GM23338 (cell line): ENCODE data around the gene PHOX2A.

Source experiments
- CREB1 ChIP-seq: fragments of 250-450 bp; sonication (Bioruptor Pico); IDR thresholded peaks from 2 replicates; pipeline ENCODE4 v1.5.0; 2020; ENCODE audit warnings: low read depth, mild to moderate bottlenecking, moderate library complexity
- CTCF ChIP-seq, 2 experiments: fragments of 200-600 bp in 1 of 2; sonication (generic) in 1 of 2; conservative IDR thresholded peaks; 2 replicates each; pipeline versions ENCODE4 v1.5.1 to v1.6.1; 2016 to 2017; ENCODE audit warnings: antibody characterized with exemption in 2 of 2, low read depth in 2 of 2, mild to moderate bottlenecking in 2 of 2, moderate library complexity in 1 of 2
- EZH2 ChIP-seq: fragments of 200-600 bp; sonication (generic); IDR thresholded peaks from one replicate; pipeline ENCODE4 v1.8.0; 2017; ENCODE audit warnings: antibody characterized with exemption, mild to moderate bottlenecking, low read depth; ENCODE audit not compliant: unreplicated experiment
- EZH2phosphoT487 ChIP-seq: fragments of 200-600 bp; sonication (generic); IDR thresholded peaks from one replicate; pipeline ENCODE4 v1.8.1; 2018; ENCODE audit warnings: antibody characterized with exemption; ENCODE audit not compliant: unreplicated experiment
- JUNB ChIP-seq: IDR thresholded peaks from one replicate; pipeline ENCODE4 v1.6.1; 2016; ENCODE audit warnings: antibody characterized with exemption; ENCODE audit not compliant: unreplicated experiment
- NANOG ChIP-seq: IDR thresholded peaks from 2 replicates; pipeline ENCODE4 v1.6.1; 2016; ENCODE audit warnings: antibody characterized with exemption, borderline replicate concordance
- POLR2AphosphoS5 ChIP-seq: IDR thresholded peaks from 2 replicates; pipeline ENCODE4 v1.6.1; 2016; ENCODE audit warnings: antibody characterized with exemption, low read depth
- REST ChIP-seq: IDR thresholded peaks from one replicate; pipeline ENCODE4 v1.6.1; 2018; ENCODE audit warnings: antibody characterized with exemption; ENCODE audit not compliant: unreplicated experiment
- ZNF114 ChIP-seq: fragments of 250-450 bp; sonication (Bioruptor Pico); IDR thresholded peaks from 2 replicates; pipeline ENCODE4 v1.5.0; 2020; ENCODE audit warnings: mild to moderate bottlenecking, moderate library complexity
- ZNF331 ChIP-seq: fragments of 250-450 bp; sonication (Bioruptor Pico); IDR thresholded peaks from 2 replicates; pipeline ENCODE4 v1.5.0; 2020; ENCODE audit warnings: low read depth, mild to moderate bottlenecking, moderate library complexity
- ZNF462 ChIP-seq: fragments of 250-450 bp; sonication (Bioruptor Pico); IDR thresholded peaks from 2 replicates; pipeline ENCODE4 v1.5.0; 2020; ENCODE audit warnings: mild to moderate bottlenecking, moderate library complexity
- TF ChIP-seq, protein P1 (sequence below): IDR thresholded peaks from 2 replicates; pipeline ENCODE4 v1.6.1; 2016; ENCODE audit warnings: antibody characterized with exemption

DNA sequence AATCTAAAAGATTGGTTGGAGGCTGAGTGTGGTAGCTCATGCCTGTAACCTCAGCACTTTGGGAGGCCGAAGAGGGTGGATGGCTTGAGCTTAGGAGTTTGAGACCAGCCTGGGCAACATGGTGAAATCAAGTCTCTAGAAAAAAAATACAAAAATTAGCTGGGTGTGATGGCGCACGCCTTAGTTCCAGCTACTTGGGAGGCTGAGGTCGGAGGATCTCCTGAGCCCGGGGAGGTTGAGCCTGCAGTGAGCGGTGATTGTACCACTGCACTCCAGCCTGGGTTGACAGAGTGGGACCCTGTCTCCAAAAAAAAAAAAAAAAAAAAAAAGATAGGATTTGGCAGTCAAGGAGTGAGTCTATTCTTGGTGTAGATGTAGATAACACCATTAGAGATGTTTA is 41.4 kb downstream of the PHOX2A start:
- TF ChIP-seq CTCF (conservative IDR thresholded peaks at IDR 0.05; ENCODE audit: low read depth in 2 of 2) (no peak), CREB1 (CRISPR knock-in tag) (no peak), REST (no peak), EZH2 (no peak), EZH2phosphoT487 (no peak), POLR2AphosphoS5 (no peak), JUNB (no peak), ZNF114 (CRISPR knock-in tag) (no peak), NANOG (no peak), ZNF331 (CRISPR knock-in tag) (no peak), ZNF462 (CRISPR knock-in tag) (no peak)
- TF ChIP-seq, protein P1, sequence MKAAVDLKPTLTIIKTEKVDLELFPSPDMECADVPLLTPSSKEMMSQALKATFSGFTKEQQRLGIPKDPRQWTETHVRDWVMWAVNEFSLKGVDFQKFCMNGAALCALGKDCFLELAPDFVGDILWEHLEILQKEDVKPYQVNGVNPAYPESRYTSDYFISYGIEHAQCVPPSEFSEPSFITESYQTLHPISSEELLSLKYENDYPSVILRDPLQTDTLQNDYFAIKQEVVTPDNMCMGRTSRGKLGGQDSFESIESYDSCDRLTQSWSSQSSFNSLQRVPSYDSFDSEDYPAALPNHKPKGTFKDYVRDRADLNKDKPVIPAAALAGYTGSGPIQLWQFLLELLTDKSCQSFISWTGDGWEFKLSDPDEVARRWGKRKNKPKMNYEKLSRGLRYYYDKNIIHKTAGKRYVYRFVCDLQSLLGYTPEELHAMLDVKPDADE = no peak
